AG10803 (cell line): ENCODE measurements around the gene SYT8.

Experiments
- DNase-seq: peaks from one replicate; pipeline ENCODE4 v3.0.0; 2010; ENCODE audit warnings: low read depth
- H3K4me3 ChIP-seq: 2 replicates; pipeline ENCODE4 v1.5.1; 2011; ENCODE audit warnings: mild to moderate bottlenecking, low read length, control low read depth
- CTCF ChIP-seq: conservative IDR thresholded peaks from 2 replicates; pipeline ENCODE4 v1.5.1; 2011; ENCODE audit warnings: mild to moderate bottlenecking, low read length, control low read depth, inconsistent platforms

SYT8 gene

GRCh38 chr11:1834062-1834610 lies 654 bp upstream of the SYT8 start:
- DNase-seq = no peak
- no peak for TF ChIP-seq CTCF

GRCh38 chr11:1835671-1836010 lies 851 bp downstream of the SYT8 start:
- no peak overlapping the region for H3K4me3 ChIP-seq
- no peak for TF ChIP-seq CTCF
- no peak for DNase-seq

More at GRCh38 chr11:1834062-1834610, 654 bp upstream of the SYT8 start:
- H3K4me3 ChIP-seq = no peak overlapping the region

- H3K4me3 ChIP-seq = no peak overlapping the region
- no peak for DNase-seq
- TF ChIP-seq CTCF = no peak
Observed at GRCh38 chr11:1836011-1836945, 1.5 kb downstream of the SYT8 start.

- peak; percentile 32 for DNase-seq
- no peak overlapping the region for H3K4me3 ChIP-seq
- TF ChIP-seq CTCF = peak; percentile 80
Observed at GRCh38 chr11:1837171-1838076, 2.6 kb downstream of the SYT8 start.

- no peak overlapping the region for H3K4me3 ChIP-seq
- no peak for TF ChIP-seq CTCF
- no peak for DNase-seq
Observed at GRCh38 chr11:1838077-1838425, 3.3 kb downstream of the SYT8 start.

GRCh38 chr11:1838426-1839144 lies 3.8 kb downstream of the SYT8 start, which contains the start of gene TNNI2:
TSS of gene TNNI2 (plus strand) at chr11:1838981. CDS start at chr11:1839697, 716 bp downstream.
- no peak within 1 kb of the TSS for H3K4me3 ChIP-seq
- TF ChIP-seq CTCF = no peak
- no peak for DNase-seq
